Cerebellar nuclear complex (tissue), 1 donor: Measurements from ENCODE around the gene FBRSL1.
"Not testable (repeated sequence)": the region's sequence is repeated elsewhere in the genome, so short reads cannot be mapped to it uniquely, and the experiment has no call there.

Experiments used
- DNase-seq, 2 experiments: peaks; one replicate each; lab custom pipeline; 2025; lab: John Stamatoyannopoulos, UW

FBRSL1 gene

GRCh38 chr12:132471011-132471857 lies 18.7 kb upstream of the FBRSL1 start:
- no peak for DNase-seq

DNA sequence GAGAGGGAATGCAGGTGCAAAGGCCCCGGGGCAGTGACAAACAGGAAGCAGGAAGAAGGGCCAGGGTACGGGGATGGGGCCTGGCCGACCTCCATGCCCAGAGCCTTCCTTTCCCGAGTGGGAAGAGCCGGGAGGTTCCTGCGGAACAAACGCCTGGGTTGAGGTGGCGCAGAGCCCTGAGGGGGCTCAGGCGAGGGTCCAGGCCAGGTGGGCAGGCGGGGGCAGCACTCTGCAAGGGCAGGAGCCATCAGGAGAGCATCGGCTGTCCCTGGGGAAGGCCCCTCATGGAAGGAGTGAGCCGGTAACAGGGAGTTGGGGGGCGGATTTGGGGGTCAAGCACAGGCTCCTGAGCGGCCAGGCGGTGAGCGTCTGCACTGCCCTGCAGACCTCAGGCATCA lies 18.1 kb upstream of the FBRSL1 start:
- no peak for DNase-seq

GRCh38 chr12:132472386-132472785 lies 17.6 kb upstream of the FBRSL1 start:
- no peak for DNase-seq

DNA sequence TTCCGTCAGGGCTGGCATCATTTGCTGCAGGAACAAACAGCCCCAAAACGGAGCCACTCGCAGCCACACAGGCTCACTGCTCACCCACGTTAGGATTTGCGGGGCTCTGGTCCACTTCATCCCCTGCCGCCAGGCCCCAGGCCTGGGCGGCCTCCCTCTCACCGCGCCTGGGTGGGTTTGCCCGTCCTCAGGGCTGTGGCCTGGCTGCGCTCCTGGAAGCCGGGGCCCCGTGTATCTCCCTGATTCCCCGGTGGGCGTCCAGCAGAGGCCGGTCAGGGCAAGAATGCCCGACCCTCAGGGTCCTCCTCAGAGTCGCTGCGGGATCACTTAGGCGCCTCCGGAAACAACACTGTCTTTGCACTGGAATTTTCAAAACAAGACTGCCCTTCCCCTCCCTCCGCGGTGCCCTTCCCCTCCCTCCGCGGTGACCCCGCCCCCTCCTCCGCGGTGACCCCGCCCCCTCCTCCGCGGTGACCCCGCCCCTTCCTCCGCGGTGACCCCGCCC lies 15.7 kb upstream of the FBRSL1 start:
- DNase-seq, result no peak

GRCh38 chr12:132474799-132475303 lies 15.1 kb upstream of the FBRSL1 start:
- not testable (repeated sequence) for DNase-seq

GRCh38 chr12:132475304-132476037 lies 14.5 kb upstream of the FBRSL1 start:
- DNase-seq, result no peak

- no peak for DNase-seq
These were observed 13.9 kb upstream of the FBRSL1 start for GRCh38 chr12:132476038-132476414.

DNA sequence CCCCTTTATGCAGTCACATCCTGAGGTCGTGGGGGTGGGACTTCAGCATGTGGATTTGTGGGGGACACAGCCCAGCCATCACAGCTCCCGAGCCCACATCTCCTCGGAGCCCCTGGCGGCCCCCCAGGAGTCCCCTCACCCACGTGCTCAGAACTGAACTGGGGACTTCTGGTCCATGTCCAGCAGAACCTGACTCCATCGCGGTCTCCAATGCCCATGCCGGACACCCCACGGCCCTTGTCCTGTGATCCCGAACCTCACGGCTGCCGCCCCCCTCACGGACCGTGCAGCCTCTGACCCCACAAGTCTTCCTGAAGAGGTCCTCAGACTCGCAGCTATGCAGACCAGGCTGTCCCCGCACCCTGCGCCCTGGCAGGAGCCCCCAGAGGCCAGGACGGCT lies 13.5 kb upstream of the FBRSL1 start:
- DNase-seq, result no peak

GRCh38 chr12:132477017-132477702 lies 12.8 kb upstream of the FBRSL1 start:
- DNase-seq, result no peak

- no peak for DNase-seq
These were observed 12.1 kb upstream of the FBRSL1 start for GRCh38 chr12:132477703-132478432.

DNA sequence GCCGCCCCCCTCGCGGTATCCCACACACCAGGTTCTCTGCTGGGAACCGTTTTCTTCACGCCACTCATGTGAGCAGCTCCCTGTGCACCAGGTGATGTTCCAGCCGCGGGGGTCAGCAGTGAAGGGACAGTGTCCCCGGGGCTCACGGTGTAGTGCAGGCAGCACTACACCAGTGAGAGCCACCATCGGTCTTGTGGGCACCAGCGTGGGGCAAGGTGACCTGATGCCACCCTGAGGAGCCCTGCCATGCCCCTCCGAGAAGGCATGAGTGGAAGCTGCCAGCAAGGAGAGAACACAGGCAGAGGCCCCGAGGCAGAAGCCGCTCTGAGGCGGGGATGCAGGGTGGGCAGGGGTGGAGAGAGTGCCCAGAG lies 11.5 kb upstream of the FBRSL1 start:
- DNase-seq, result no peak

GRCh38 chr12:132478845-132479244 lies 11.1 kb upstream of the FBRSL1 start:
- DNase-seq, result no peak

- DNase-seq, result no peak
These were observed 10.7 kb upstream of the FBRSL1 start for GRCh38 chr12:132479291-132479690.

DNA sequence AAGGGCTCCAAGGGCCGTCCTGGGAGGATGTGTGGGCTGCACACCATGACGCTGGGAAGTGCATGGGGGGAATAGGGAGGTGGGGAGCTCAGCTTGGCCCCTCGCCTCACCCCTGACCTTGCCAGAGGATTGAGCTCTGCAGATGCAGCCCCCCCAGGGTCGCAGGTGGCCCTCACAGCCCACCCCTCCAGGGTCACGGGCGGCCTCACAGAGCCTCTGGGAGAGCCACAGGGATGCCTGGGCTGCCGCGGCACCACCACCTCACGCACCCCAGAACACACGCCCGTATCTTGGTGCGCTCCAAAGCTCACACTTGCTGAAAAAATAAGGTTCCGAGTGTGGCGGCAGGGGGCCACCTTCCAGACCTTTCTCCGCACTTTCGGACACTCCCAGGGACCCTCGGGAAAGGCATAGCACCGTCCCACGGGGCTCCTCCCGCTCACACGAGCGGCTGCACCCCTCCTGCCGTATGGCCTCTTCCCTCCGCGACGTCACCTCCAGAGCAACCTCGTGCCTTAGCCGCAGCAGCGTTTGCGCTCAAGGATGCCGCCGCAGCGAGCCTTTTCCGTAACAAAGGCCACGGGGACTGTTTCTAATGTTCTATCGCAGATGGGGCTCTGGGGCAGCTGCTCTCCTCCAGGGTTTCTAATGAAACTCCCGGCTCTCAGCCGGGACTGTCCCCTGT lies 9.9 kb upstream of the FBRSL1 start:
- no peak for DNase-seq

GRCh38 chr12:132480623-132481132 lies 9.3 kb upstream of the FBRSL1 start:
- DNase-seq, result no peak

DNA sequence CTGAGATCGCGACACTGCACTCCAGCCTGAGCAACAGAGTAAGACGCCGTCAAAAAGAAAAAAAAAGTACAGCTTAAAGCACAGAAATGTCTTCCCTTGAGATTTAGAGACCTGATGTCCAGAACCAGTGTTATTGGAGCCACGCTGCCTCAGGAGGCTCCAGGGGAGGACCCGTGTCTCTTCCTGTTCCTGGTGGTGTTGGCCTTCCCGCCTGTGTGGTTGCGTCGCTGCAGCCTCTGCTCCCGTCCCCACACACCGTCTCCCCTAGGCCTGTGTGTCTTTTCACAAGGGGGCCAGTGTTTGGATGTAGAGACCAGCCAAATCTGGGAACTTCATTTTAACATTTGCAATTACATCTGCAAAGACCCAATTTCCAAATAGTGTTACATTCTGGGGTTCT lies 8.6 kb upstream of the FBRSL1 start:
- DNase-seq, result no peak

- no peak for DNase-seq
These were observed 7.9 kb upstream of the FBRSL1 start for GRCh38 chr12:132481771-132482745.

DNA sequence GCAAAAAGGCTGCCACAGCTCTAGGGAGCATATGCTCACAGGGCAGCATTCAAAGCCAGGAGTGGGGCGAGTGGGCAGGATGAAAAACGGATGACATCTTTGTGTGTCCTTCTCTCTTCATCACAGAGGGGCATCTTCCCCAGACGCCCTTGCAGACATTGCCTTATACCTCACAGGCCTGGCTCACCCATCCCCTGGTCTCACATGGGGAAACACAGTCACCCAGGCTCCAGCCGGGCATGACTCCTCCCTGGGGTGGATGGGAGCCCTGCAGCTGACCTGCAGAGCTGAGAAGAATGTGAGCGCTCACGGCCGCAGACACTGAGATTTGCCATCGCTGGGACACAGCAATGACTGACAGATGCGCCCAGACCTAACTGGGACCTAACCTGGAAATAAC lies 7.2 kb upstream of the FBRSL1 start:
- DNase-seq, result no peak

- DNase-seq, result no peak
These were observed 6.7 kb upstream of the FBRSL1 start for GRCh38 chr12:132483208-132483607.

- DNase-seq, result no peak
These were observed 6.3 kb upstream of the FBRSL1 start for GRCh38 chr12:132483612-132484011.
